HCT116 (cell line): ENCODE data around the gene ZBTB17. TPM values are rescaled to one million over a fixed set of nuclear protein-coding genes. Genes with fewer than 3 reads are reported as not detected.

Source experiments
- ATAC-seq: fragments of 200-7000 bp; cut with Tn5 transposase; 2 replicates; pipeline ENCODE4 v1.9.1; 2020; ENCODE audit warnings: mild to moderate bottlenecking, moderate library complexity
- BruUV-seq: library from RNA; stranded (reverse); fragments of 400-500 nt; replicated peaks from 2 replicates; lab custom pipeline; 2021; lab: Mats Ljungman, UMichigan
- CTCF ChIA-PET: fragments of 300-600 bp; sonication (Branson Sonifier 250); formaldehyde crosslinking; loops from one replicate; lab custom pipeline; 2021; ENCODE audit warnings: antibody characterized with exemption; lab: Charles Lee
- POLR2A ChIA-PET: fragments of 300-600, 350-600 bp; sonication (Branson Sonifier 250); formaldehyde crosslinking; loops from one replicate; lab custom pipeline; 2021; ENCODE audit warnings: antibody characterized with exemption; lab: Charles Lee
- RAD21 ChIA-PET, 2 experiments: fragments of 300-600 bp; sonication (Branson Sonifier 250); formaldehyde crosslinking; loops; one replicate each; lab custom pipeline; 2023; ENCODE audit warnings: low total read pairs in 2 of 2; ENCODE audit not compliant: uncharacterized antibody in 2 of 2, unreplicated experiment in 2 of 2, low non-redundant PET in 1 of 2; lab: Charles Lee
- DNase-seq: peaks from one replicate; pipeline ENCODE4 v3.0.0-alpha.2; 2010; ENCODE audit warnings: low read depth, low spot score
- H2AFZ ChIP-seq: fragments of 200-600 bp; shearing (Covaris generic), sonication (generic); 2 replicates; pipeline ENCODE4 v1.6.1; 2017; ENCODE audit warnings: low read depth, mixed run types, mixed read lengths, antibody characterized with exemption, low read length; ENCODE audit not compliant: poor library complexity, severe bottlenecking
- H3K27ac ChIP-seq: 2 replicates; pipeline ENCODE4 v1.5.1; 2012; ENCODE audit warnings: low read depth, low read length
- H3K27me3 ChIP-seq: fragments of 200-600 bp; sonication (generic); 2 replicates; pipeline ENCODE4 v1.6.1; 2016; ENCODE audit warnings: mixed run types, low read length, mixed read lengths; ENCODE audit not compliant: insufficient read depth
- H3K36me3 ChIP-seq, 2 experiments: fragments of 200-500 bp in 1 of 2; fragments of 200-600 bp in 1 of 2; sonication (Bioruptor generic) in 1 of 2; sonication (generic) in 1 of 2; 2 replicates each; pipeline versions ENCODE4 v1.5.1 to v1.6.1; 2014 to 2016; ENCODE audit warnings: low read length in 2 of 2, inconsistent platforms in 1 of 2, mixed read lengths in 1 of 2, mixed run types in 1 of 2; ENCODE audit not compliant: insufficient read depth in 2 of 2, control insufficient read depth in 1 of 2
- H3K4me1 ChIP-seq, 2 experiments: fragments of 200-600 bp in 1 of 2; sonication (generic) in 1 of 2; 2 replicates each; pipeline versions ENCODE4 v1.5.1 to v1.6.1; 2012 to 2017; ENCODE audit warnings: low read length in 2 of 2, inconsistent platforms in 1 of 2, mild to moderate bottlenecking in 1 of 2, mixed read lengths in 1 of 2, mixed run types in 1 of 2, moderate library complexity in 1 of 2; ENCODE audit not compliant: insufficient read depth in 2 of 2, control insufficient read depth in 1 of 2
- H3K4me2 ChIP-seq: fragments of 200-600 bp; sonication (generic); 2 replicates; pipeline ENCODE4 v1.6.1; 2017; ENCODE audit warnings: mixed run types, low read length, mixed read lengths
- H3K4me3 ChIP-seq, 2 experiments: fragments of 200-600 bp in 1 of 2; sonication (generic) in 1 of 2; replicated peaks in 1 of 2; 2 replicates each; pipeline ENCODE4 v1.5.1; 2011 to 2016; ENCODE audit warnings: low read length in 2 of 2, control low read depth in 1 of 2, low read depth in 1 of 2, mild to moderate bottlenecking in 1 of 2, mixed read lengths in 1 of 2, mixed run types in 1 of 2
- H3K79me2 ChIP-seq: fragments of 200-600 bp; sonication (generic); 2 replicates; pipeline ENCODE4 v1.6.1; 2017; ENCODE audit warnings: mild to moderate bottlenecking, mixed run types, low read length, moderate library complexity, mixed read lengths; ENCODE audit not compliant: insufficient read depth
- H3K9ac ChIP-seq: fragments of 200-600 bp; sonication (generic); 2 replicates; pipeline ENCODE4 v1.6.1; 2016; ENCODE audit warnings: low read length, mixed read lengths
- H3K9me2 ChIP-seq: fragments of 200-600 bp; sonication (generic), shearing (Covaris generic); 2 replicates; pipeline ENCODE4 v1.6.1; 2017; ENCODE audit warnings: mixed run types, mild to moderate bottlenecking, moderate library complexity; ENCODE audit not compliant: insufficient read depth
- H3K9me3 ChIP-seq, 2 experiments: fragments of 200-500 bp in 1 of 2; fragments of 200-600 bp in 1 of 2; sonication (Bioruptor generic) in 1 of 2; sonication (generic) in 1 of 2; 2 replicates each; pipeline ENCODE4 v1.6.1; 2014 to 2017; ENCODE audit warnings: low read length in 2 of 2, mixed read lengths in 2 of 2, inconsistent platforms in 1 of 2, low read depth in 1 of 2, mild to moderate bottlenecking in 1 of 2, mixed run types in 1 of 2, moderate library complexity in 1 of 2; ENCODE audit not compliant: control insufficient read depth in 1 of 2, insufficient read depth in 1 of 2
- H4K20me1 ChIP-seq: fragments of 200-600 bp; sonication (generic), shearing (Covaris generic); 2 replicates; pipeline ENCODE4 v1.6.1; 2017; ENCODE audit warnings: mixed run types, mild to moderate bottlenecking, moderate library complexity; ENCODE audit not compliant: insufficient read depth
- EGR1 ChIP-seq: IDR thresholded peaks from 2 replicates; pipeline ENCODE4 v1.6.1; 2012; ENCODE audit warnings: low read depth
- ELF1 ChIP-seq: IDR thresholded peaks from 2 replicates; pipeline ENCODE4 v1.6.1; 2012; ENCODE audit warnings: low read depth, borderline replicate concordance
- POLR2AphosphoS5 ChIP-seq: IDR thresholded peaks from 2 replicates; pipeline ENCODE4 v1.6.1; 2011; ENCODE audit warnings: mild to moderate bottlenecking, low read depth, low read length, moderate library complexity
- SRF ChIP-seq: IDR thresholded peaks from 2 replicates; pipeline ENCODE4 v1.6.1; 2012; ENCODE audit warnings: low read depth
- TCF7L2 ChIP-seq: IDR thresholded peaks from 2 replicates; pipeline ENCODE4 v1.7.0; 2011; ENCODE audit warnings: borderline replicate concordance, inconsistent platforms; ENCODE audit not compliant: insufficient read depth, insufficient read length; ENCODE audit errors: extremely low read depth
- YY1 ChIP-seq: IDR thresholded peaks from 2 replicates; pipeline ENCODE4 v1.6.1; 2011; ENCODE audit warnings: low read length, low read depth, moderate library complexity, mild to moderate bottlenecking; ENCODE audit not compliant: insufficient replicate concordance; ENCODE audit errors: extremely low read depth
- intact Hi-C: fragments of 100-400 bp; cut with micrococcal nuclease; formaldehyde crosslinking; loops from 2 replicates; pipeline ENCODE4 v1.10.0; 2022
- total RNA-seq: library from RNA; stranded (reverse); gene quantifications from one replicate; pipeline ENCODE4 v1.2.1, GENCODE V29; 2021; ENCODE audit not compliant: unreplicated experiment
- TF ChIP-seq, protein P1 (sequence below), 3 experiments: fragments of 200-600 bp in 1 of 3; sonication (generic) in 1 of 3; IDR thresholded peaks in 2 of 3; conservative IDR thresholded peaks in 1 of 3; 2 replicates each; pipeline ENCODE4 v1.5.1; 2012 to 2017; ENCODE audit warnings: low read depth in 2 of 3, low read length in 2 of 3, antibody characterized with exemption in 1 of 3, borderline replicate concordance in 1 of 3, control low read depth in 1 of 3, mild to moderate bottlenecking in 1 of 3, mixed read lengths in 1 of 3, mixed run types in 1 of 3, moderate library complexity in 1 of 3; ENCODE audit not compliant: insufficient read depth in 1 of 3
- TF ChIP-seq, protein P2 (sequence below): IDR thresholded peaks from 2 replicates; pipeline ENCODE4 v1.6.1; 2012

ZBTB17 gene
- total RNA-seq, 1 experiment from 2014 or later = 31.6 TPM

DNA sequence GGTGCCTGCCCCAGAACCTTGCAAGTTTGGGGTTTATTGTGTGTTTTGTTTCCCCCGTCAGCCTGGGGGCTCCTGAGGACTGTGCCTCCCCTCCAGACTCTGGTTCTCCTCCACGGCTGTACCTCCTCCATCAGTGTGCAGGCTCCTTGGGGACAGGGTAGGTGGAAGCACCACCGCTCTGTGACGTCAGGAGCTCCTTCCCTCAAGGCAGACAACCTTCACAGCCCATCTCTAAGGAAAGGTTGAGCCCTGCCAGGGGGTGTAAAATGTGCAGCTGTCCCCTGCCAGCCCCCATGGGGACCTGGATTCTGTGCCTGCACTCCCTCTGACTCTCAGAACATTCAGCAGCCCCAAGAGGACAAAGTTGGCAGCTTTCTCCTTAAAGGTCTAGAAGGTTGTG, 42.4 kb upstream of the ZBTB17 start:
- TF ChIP-seq ELF1 (no peak), YY1 (no peak), TCF7L2 (no peak), POLR2AphosphoS5 (no peak), SRF (no peak), EGR1 (no peak)
- TF ChIP-seq, protein P1, sequence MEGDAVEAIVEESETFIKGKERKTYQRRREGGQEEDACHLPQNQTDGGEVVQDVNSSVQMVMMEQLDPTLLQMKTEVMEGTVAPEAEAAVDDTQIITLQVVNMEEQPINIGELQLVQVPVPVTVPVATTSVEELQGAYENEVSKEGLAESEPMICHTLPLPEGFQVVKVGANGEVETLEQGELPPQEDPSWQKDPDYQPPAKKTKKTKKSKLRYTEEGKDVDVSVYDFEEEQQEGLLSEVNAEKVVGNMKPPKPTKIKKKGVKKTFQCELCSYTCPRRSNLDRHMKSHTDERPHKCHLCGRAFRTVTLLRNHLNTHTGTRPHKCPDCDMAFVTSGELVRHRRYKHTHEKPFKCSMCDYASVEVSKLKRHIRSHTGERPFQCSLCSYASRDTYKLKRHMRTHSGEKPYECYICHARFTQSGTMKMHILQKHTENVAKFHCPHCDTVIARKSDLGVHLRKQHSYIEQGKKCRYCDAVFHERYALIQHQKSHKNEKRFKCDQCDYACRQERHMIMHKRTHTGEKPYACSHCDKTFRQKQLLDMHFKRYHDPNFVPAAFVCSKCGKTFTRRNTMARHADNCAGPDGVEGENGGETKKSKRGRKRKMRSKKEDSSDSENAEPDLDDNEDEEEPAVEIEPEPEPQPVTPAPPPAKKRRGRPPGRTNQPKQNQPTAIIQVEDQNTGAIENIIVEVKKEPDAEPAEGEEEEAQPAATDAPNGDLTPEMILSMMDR (IDR thresholded peaks at IDR 0.05 in 2 of 3, conservative IDR thresholded peaks at IDR 0.05 in 1 of 3; ENCODE audit: borderline replicate concordance in 1 of 3, insufficient read depth in 1 of 3, low read depth in 2 of 3, low read length in 2 of 3) = no peak
- TF ChIP-seq, protein P2, sequence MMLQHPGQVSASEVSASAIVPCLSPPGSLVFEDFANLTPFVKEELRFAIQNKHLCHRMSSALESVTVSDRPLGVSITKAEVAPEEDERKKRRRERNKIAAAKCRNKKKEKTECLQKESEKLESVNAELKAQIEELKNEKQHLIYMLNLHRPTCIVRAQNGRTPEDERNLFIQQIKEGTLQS = no peak
- TF ChIP-seq, all 23 proteins: peak for 0
- ChIA-PET RAD21 (no interaction called here), CTCF (no interaction called here), POLR2A (no interaction called here)
- Histone ChIP-seq H3K27ac (no peak overlapping the region), H2AFZ (no peak overlapping the region), H3K4me1 (peaks cover 2 to 18% of the 10 kb centered on the region in 2 experiments; a peak in 3 of 4 replicates), H3K9me3 (no peaks in the 10 kb centered on the region), H3K36me3 (no peaks in the 10 kb centered on the region), H3K9ac (no peak overlapping the region), H3K4me3 (no peak overlapping the region), H3K79me2 (no peaks in the 10 kb centered on the region), H3K9me2 (no peaks in the 10 kb centered on the region), H4K20me1 (no peaks in the 10 kb centered on the region), H3K4me2 (no peak overlapping the region), H3K27me3 (no peaks in the 10 kb centered on the region)
- no TSS peak for BruUV-seq
- no peak for ATAC-seq
- DNase-seq = no peak
- intact Hi-C loops = no loop called here
